ENCODE results near the gene XPC.

The XPC gene

DNA sequence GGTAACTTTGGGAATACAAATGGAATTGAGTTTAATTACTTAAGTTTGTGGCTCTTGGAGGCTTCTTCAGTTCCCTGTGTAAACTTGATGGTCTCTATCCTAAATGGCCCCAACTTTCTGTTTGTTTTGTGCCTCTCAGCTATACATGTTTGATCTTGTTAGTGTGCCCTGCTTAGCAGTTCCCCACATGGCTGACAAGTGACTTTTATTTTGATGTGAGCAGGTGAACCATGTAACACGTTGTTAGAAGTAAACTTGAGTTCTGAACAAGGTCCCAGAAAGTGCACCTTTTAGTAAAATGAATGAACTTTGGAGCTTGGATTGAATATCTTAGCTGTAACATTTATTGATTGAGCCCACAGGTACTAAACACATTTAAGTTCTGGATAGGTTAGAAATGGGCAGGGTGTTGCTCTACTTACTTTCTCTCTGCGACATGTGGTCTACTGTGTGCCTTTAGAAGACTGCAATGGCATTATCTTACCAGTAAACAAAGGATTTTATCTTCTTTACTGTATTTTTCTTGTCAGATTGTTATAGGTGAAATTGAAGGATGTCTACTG lies 4.7 kb upstream of the XPC start:
- H3K27ac ChIP-seq (ENCODE audit: extremely low read depth, low read depth, low read length) = no peak overlapping the region
- no peaks in the 10 kb centered on the region for H3K9me3 ChIP-seq (ENCODE audit: control insufficient read depth, insufficient read depth, low read depth, low read length)
- H3K4me1 ChIP-seq (ENCODE audit: control insufficient read depth, insufficient read depth, low read length) = peaks cover 4% of the 10 kb centered on the region; the same call in 1 of the 2 replicates
- no peak overlapping the region for H3K4me3 ChIP-seq (ENCODE audit: low read depth, low read length)
- ChIA-PET CTCF (interaction anchor here (1.0 to 1.3 kb wide), 2 partner anchors 19 to 21 kb away, joined by 3 to 4 read pairs; no protein-coding TSS in a partner anchor), POLR2A (no interaction called here)
- peaks cover 38 to 68% of the 10 kb centered on the region in 2 experiments for H3K36me3 ChIP-seq (ENCODE audit: control insufficient read depth in 2 of 2, insufficient read depth in 1 of 2, low read length in 2 of 2)
- TF ChIP-seq MYNN (tag by site-specific recombination; IDR thresholded peaks at IDR 0.05; ENCODE audit: borderline replicate concordance) = peak; percentile 94
- TF ChIP-seq, protein P1, sequence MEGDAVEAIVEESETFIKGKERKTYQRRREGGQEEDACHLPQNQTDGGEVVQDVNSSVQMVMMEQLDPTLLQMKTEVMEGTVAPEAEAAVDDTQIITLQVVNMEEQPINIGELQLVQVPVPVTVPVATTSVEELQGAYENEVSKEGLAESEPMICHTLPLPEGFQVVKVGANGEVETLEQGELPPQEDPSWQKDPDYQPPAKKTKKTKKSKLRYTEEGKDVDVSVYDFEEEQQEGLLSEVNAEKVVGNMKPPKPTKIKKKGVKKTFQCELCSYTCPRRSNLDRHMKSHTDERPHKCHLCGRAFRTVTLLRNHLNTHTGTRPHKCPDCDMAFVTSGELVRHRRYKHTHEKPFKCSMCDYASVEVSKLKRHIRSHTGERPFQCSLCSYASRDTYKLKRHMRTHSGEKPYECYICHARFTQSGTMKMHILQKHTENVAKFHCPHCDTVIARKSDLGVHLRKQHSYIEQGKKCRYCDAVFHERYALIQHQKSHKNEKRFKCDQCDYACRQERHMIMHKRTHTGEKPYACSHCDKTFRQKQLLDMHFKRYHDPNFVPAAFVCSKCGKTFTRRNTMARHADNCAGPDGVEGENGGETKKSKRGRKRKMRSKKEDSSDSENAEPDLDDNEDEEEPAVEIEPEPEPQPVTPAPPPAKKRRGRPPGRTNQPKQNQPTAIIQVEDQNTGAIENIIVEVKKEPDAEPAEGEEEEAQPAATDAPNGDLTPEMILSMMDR (tag by site-specific recombination; IDR thresholded peaks at IDR 0.05) = no peak
- TF ChIP-seq ZBTB8A (tag by site-specific recombination; IDR thresholded peaks at IDR 0.05) = no peak
- peak; percentile 63 for TF ChIP-seq SCRT1 (tag by site-specific recombination; IDR thresholded peaks at IDR 0.05; ENCODE audit: borderline replicate concordance)
- TF ChIP-seq SCRT2 (tag by site-specific recombination; IDR thresholded peaks at IDR 0.05) = peak; percentile 75

DNA sequence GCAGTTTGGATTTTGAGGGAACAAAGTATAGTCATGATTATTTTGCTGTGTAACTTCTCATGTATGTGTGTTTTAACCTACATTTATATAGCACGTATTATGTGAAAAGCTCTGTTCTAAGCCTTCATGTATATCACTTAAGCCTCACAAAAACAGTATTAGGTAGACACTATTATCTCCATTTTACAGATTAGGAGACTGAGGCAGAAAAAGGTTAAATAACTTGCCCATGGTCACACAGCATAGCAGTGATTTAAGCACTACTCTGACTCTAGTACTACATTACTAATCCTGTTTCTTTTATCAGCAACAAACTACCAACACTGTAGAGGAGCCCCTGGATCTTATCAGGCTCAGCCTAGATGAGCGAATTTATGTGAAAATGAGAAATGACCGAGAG lies 2.9 kb upstream of the XPC start:
- POLR2A ChIA-PET = no interaction called here
- Histone ChIP-seq H3K9me3 (ENCODE audit: control insufficient read depth, insufficient read depth, low read depth, low read length) (no peaks in the 10 kb centered on the region), H3K36me3 (ENCODE audit: control insufficient read depth in 2 of 2, insufficient read depth in 1 of 2, low read length in 2 of 2) (peaks cover 31 to 51% of the 10 kb centered on the region in 2 experiments), H3K27ac (ENCODE audit: extremely low read depth, low read depth, low read length) (no peak overlapping the region), H3K4me3 (ENCODE audit: low read depth, low read length) (no peak overlapping the region), H3K4me1 (ENCODE audit: control insufficient read depth, insufficient read depth, low read length) (peaks cover 4% of the 10 kb centered on the region; the same call in 1 of the 2 replicates)
- TF ChIP-seq, protein P2, sequence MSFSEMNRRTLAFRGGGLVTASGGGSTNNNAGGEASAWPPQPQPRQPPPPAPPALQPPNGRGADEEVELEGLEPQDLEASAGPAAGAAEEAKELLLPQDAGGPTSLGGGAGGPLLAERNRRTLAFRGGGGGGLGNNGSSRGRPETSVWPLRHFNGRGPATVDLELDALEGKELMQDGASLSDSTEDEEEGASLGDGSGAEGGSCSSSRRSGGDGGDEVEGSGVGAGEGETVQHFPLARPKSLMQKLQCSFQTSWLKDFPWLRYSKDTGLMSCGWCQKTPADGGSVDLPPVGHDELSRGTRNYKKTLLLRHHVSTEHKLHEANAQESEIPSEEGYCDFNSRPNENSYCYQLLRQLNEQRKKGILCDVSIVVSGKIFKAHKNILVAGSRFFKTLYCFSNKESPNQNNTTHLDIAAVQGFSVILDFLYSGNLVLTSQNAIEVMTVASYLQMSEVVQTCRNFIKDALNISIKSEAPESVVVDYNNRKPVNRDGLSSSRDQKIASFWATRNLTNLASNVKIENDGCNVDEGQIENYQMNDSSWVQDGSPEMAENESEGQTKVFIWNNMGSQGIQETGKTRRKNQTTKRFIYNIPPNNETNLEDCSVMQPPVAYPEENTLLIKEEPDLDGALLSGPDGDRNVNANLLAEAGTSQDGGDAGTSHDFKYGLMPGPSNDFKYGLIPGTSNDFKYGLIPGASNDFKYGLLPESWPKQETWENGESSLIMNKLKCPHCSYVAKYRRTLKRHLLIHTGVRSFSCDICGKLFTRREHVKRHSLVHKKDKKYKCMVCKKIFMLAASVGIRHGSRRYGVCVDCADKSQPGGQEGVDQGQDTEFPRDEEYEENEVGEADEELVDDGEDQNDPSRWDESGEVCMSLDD (tag by site-specific recombination; IDR thresholded peaks at IDR 0.05) = no peak
- TF ChIP-seq, protein P3, sequence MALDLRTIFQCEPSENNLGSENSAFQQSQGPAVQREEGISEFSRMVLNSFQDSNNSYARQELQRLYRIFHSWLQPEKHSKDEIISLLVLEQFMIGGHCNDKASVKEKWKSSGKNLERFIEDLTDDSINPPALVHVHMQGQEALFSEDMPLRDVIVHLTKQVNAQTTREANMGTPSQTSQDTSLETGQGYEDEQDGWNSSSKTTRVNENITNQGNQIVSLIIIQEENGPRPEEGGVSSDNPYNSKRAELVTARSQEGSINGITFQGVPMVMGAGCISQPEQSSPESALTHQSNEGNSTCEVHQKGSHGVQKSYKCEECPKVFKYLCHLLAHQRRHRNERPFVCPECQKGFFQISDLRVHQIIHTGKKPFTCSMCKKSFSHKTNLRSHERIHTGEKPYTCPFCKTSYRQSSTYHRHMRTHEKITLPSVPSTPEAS (tag by site-specific recombination; IDR thresholded peaks at IDR 0.05) = no peak
- TF ChIP-seq KLF10 (tag by site-specific recombination; IDR thresholded peaks at IDR 0.05) = no peak
- no peak for TF ChIP-seq RBAK (tag by site-specific recombination; IDR thresholded peaks at IDR 0.05)
- no peak for TF ChIP-seq ZNF184 (tag by site-specific recombination; IDR thresholded peaks at IDR 0.05)
- TF ChIP-seq, protein P4, sequence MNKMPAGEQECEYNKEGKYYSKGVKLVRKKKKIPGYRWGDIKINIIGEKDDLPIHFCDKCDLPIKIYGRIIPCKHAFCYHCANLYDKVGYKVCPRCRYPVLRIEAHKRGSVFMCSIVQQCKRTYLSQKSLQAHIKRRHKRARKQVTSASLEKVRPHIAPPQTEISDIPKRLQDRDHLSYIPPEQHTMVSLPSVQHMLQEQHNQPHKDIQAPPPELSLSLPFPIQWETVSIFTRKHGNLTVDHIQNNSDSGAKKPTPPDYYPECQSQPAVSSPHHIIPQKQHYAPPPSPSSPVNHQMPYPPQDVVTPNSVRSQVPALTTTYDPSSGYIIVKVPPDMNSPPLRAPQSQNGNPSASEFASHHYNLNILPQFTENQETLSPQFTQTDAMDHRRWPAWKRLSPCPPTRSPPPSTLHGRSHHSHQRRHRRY (tag by site-specific recombination; IDR thresholded peaks at IDR 0.05) = no peak
- TF ChIP-seq, protein P5, sequence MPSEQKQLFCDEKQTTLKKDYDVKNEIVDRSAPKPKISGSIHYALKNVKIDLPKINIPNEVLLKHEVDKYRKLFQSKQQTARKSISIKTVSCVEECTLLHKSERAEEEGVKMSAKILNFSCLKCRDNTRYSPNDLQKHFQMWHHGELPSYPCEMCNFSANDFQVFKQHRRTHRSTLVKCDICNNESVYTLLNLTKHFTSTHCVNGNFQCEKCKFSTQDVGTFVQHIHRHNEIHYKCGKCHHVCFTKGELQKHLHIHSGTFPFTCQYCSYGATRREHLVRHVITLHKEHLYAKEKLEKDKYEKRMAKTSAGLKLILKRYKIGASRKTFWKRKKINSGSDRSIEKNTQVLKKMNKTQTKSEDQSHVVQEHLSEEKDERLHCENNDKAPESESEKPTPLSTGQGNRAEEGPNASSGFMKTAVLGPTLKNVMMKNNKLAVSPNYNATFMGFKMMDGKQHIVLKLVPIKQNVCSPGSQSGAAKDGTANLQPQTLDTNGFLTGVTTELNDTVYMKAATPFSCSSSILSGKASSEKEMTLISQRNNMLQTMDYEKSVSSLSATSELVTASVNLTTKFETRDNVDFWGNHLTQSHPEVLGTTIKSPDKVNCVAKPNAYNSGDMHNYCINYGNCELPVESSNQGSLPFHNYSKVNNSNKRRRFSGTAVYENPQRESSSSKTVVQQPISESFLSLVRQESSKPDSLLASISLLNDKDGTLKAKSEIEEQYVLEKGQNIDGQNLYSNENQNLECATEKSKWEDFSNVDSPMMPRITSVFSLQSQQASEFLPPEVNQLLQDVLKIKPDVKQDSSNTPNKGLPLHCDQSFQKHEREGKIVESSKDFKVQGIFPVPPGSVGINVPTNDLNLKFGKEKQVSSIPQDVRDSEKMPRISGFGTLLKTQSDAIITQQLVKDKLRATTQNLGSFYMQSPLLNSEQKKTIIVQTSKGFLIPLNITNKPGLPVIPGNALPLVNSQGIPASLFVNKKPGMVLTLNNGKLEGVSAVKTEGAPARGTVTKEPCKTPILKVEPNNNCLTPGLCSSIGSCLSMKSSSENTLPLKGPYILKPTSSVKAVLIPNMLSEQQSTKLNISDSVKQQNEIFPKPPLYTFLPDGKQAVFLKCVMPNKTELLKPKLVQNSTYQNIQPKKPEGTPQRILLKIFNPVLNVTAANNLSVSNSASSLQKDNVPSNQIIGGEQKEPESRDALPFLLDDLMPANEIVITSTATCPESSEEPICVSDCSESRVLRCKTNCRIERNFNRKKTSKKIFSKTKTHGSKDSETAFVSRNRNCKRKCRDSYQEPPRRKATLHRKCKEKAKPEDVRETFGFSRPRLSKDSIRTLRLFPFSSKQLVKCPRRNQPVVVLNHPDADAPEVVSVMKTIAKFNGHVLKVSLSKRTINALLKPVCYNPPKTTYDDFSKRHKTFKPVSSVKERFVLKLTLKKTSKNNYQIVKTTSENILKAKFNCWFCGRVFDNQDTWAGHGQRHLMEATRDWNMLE (tag by site-specific recombination; conservative IDR thresholded peaks at IDR 0.05; ENCODE audit: low read depth) = no peak
- TF ChIP-seq, protein P6, sequence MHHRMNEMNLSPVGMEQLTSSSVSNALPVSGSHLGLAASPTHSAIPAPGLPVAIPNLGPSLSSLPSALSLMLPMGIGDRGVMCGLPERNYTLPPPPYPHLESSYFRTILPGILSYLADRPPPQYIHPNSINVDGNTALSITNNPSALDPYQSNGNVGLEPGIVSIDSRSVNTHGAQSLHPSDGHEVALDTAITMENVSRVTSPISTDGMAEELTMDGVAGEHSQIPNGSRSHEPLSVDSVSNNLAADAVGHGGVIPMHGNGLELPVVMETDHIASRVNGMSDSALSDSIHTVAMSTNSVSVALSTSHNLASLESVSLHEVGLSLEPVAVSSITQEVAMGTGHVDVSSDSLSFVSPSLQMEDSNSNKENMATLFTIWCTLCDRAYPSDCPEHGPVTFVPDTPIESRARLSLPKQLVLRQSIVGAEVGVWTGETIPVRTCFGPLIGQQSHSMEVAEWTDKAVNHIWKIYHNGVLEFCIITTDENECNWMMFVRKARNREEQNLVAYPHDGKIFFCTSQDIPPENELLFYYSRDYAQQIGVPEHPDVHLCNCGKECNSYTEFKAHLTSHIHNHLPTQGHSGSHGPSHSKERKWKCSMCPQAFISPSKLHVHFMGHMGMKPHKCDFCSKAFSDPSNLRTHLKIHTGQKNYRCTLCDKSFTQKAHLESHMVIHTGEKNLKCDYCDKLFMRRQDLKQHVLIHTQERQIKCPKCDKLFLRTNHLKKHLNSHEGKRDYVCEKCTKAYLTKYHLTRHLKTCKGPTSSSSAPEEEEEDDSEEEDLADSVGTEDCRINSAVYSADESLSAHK (tag by site-specific recombination; IDR thresholded peaks at IDR 0.05) = no peak
- no peak for TF ChIP-seq ZNF121 (tag by site-specific recombination; IDR thresholded peaks at IDR 0.05)
- TF ChIP-seq ZNF274 (IDR thresholded peaks at IDR 0.05; ENCODE audit: low read length) = no peak
- no peak for TF ChIP-seq ZNF274 (tag by site-specific recombination; IDR thresholded peaks at IDR 0.05; ENCODE audit: borderline replicate concordance)
- no peak for TF ChIP-seq ZSCAN16 (tag by site-specific recombination; IDR thresholded peaks at IDR 0.05)
- TF ChIP-seq ZNF266 (tag by site-specific recombination; IDR thresholded peaks at IDR 0.05; ENCODE audit: low read depth) = no peak
- TF ChIP-seq WT1 (tag by site-specific recombination; IDR thresholded peaks at IDR 0.05) = no peak
- CTCF ChIA-PET = interaction anchor here (2.1 kb wide), 1 partner anchor 23 kb away, joined by 11 read pairs; no protein-coding TSS in a partner anchor

All from HEK293 (cell line).